ENCODE measurements around the gene FAT2.
"Not testable (repeated sequence)": the region's sequence is repeated elsewhere in the genome, so short reads cannot be mapped to it uniquely, and the experiment has no call there.

FAT2 gene

DNA sequence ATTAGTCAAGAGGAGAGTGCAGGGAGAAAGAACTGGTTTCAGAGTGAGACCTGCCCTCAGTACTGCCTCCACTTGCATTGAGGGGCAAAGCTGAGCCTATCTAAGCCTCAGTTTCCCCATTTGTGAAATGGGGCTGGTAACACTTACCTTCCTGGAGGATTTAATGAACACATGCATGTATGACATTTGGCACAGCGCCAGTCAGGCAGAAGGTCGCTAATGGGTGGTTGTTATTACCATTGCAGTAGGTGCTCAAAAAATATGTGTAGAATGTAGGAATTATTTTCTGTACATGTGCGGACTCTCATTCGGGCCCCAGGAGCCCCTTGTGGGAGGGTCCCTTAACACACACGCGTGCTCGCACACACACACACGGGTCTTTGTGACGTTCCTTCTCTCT lies 10.9 kb downstream of the FAT2 start:
- DNase-seq: no peak

DNA sequence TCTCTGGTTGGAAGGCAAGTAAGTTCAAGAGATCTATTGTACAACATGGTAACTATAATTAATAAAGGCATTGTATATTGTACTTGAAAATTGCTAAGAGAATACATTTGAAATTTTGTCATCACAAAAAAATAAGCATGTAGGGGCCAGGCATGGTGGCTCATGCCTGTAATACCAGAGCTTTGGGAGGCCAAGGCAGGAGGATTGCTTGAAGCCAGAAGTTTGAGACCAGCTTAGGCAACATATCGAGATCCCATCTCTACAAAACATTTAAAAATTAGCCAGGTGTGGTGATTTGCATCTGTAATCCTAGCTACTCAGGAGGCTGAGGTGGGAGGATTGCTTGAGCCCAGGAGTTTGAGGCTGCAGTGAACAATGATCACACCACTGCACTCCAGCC lies 12.0 kb downstream of the FAT2 start:
- DNase-seq: not testable (repeated sequence)

DNA sequence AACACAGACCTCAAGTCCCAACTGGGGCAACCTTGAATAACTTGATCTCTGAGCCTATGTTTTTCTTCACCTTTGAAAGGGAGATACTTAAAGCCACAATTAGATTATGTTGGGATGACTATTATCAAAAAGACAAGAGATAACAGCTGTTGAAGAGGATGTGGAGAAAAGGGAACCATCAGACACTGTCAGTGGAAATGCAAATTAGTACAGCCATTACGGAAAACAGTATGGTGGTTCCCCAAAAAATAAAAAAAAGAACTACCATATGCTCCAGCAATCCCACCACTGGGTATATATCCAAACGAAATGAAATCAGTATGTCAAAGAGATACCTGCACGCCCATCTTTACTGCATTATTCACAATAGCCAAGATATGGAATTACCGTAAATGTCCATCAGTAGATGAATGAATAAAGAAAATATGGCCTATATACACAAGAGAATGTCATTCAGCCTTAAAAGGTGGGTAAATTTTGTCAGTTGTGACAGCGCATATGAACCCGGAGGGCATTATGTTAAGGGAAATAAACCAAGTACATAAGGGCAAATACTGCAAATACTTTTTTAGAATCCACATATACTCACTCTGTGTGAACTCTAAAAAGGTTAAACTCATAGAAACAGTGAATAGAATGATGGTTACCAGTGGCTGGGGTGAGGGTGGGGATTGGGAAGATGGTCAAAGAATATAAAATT lies 12.7 kb downstream of the FAT2 start:
- DNase-seq: no peak

DNA sequence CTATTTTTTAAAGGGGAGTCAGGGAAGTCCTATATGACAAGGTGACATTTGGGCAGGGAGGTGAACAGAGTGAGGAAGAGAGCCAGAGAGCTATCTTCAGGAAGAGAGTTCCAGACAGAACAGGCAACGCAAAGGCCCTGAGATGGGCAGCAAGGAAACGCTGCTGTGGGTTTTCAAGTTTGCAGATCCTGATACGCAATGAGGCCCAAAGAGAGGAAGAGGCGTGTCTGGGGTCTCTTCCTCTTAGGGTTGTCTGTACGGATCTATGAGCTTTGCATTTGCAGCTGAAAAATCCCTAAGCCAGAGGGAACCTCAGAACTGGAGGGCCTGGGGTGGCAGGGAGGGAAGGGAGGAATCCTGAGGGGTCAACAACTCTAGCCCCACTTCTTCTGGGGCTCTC lies 13.6 kb downstream of the FAT2 start:
- no peak for DNase-seq

DNA sequence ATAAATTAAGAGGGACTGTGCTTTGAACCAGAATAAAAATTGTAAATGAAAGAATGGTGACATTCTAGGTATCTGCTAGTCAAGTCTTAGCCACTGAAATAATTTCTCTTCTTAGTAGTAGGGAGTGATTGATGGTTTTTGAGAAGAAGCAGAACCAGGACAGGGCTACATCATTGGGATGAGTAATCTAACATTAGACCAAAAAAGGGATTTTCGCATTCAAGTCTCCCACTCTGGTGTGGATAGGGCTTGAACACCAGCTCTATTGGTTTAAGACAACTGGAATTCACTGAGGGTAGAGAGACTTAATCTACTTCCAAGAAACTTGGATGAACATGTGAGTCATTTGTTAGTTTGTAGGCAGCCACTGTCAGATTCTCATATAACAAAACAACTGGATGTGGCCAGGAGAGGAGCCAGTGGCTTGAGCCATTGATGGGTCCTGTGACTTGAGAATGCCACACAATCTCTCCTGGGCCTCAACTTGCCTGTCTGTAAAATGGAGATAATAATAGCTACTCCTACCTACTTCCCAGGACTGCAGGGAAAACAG lies 16.6 kb downstream of the FAT2 start:
- no peak for DNase-seq

DNA sequence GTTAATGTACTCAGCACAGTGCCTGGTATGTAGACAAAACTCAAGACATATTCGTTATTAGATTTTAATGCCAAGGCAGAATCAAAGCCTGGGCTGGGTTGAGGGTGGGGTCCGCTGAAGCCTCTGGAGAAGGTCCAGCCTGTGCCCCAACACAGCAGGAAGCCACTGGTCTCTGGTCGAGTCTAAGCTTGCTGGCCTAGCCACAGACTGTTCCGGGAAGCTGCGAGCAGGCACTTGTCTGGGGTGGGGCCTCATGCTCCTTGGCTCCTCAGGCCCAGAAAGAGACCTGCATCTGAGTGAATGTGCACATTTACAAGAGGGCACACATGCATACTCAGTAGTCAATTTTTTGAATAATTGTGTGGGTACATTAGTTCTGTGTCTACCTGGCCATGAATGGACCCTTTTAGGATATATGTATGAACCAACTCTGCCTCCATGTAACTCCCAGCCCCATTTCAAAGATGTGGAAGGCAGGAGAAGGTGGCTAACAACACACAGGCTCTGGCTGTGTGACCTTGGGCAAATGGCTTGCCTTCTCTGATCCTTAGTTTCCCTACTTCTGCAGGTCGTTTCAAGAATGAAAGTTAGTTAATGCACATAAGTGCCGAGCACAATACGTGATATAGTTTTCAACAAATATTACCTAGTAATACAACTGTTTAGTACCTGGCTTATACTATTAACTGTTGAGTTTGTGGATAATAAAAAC lies 18.3 kb downstream of the FAT2 start:
- DNase-seq: no peak

DNA sequence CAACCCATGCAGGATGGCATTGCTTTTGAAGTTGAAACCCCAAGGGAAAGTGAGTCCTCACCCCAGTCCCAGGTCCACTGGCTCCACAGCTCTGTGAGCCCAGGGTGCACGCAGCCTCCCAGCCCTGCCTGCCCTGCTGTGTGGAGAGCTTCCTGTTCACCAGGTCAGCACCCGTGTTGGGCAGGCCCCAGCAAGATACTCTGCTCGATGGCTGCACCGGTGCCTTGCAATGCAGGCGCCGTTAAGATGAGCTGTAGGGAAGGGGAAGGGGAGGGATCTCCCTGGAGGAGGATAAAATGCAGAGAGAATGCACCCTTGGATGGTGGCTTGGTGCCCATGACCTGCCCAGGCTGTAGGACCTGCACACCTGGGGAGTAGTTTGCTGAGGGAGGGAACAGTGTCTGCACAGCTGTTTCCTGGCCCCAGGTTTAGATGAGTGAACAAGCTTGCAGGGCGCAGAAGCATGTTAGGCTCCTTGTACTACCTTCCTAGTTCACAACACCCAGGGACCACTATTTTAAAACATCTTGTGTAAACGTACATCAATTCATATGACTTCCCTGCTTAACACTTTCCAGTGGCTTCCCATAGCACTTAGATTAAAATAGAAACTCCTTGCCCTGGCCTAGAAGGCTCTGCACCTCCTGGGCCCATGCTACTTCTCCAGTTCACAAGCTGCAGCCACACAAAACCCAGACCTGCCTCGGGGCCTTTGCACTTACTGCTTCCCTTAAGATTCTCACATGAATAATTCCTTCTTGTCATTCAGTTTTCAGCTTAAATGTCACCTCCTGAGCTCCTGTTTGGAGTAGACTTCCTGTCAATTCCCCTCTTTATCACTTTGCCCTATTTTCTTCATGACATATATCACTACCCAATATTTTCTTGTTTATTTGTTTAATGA lies 19.6 kb downstream of the FAT2 start:
- DNase-seq: no peak

DNA sequence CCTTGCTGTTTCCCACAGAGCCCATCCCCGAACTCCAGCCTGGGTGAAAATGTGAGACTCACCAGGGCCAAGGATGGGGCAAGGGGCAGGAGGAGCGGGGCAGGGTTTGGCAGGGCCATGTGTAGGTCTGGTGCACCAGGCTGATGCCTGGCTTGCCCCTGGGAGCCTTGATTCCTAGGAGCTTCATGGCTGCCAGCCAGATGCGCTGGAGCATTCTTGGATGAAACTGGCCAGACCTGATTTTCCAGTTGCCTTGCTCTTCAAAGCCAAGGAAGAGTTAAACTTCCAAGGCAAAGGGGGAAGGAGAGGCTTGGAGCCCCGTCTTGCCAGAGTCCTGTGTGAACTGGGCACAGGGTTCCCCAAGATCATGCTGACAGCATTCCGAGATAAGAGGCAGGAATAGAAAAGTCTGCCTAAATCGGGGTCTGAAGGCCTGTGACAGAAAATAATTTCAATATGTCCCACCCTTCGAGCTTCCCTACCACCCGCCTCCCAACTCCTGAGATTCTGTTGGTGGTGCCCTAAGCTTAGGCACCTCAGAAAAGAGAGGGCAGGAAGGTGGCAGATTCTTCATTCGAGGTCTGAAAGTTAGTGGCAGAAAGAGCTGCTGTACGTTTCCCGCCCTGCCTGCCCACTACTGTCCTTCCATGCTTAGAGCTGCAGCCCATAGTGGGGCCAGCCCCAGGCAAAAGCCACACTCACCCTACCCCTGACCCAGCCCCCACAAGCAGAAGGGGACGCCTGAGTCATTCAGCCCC lies 20.4 kb downstream of the FAT2 start:
- DNase-seq: no peak

DNA sequence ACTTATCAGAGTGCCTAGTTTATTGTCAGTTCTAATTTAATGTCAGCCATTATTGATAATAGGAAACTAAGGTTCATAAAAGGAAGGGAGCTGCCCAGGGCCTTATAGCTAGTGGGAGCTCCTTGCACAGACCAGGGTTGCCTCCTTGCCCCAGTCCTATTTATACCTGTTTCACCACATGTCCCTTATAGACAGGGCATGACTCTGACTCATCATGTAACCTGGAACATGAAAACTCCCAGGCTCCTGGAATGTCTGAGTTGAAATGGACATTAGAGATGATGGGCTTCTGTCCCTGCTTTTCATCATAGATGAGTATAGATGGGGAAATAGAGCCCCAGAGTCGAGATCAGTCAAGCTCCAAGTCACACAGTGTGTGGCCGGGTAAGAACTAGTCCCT lies 21.1 kb downstream of the FAT2 start:
- DNase-seq: no peak

DNA sequence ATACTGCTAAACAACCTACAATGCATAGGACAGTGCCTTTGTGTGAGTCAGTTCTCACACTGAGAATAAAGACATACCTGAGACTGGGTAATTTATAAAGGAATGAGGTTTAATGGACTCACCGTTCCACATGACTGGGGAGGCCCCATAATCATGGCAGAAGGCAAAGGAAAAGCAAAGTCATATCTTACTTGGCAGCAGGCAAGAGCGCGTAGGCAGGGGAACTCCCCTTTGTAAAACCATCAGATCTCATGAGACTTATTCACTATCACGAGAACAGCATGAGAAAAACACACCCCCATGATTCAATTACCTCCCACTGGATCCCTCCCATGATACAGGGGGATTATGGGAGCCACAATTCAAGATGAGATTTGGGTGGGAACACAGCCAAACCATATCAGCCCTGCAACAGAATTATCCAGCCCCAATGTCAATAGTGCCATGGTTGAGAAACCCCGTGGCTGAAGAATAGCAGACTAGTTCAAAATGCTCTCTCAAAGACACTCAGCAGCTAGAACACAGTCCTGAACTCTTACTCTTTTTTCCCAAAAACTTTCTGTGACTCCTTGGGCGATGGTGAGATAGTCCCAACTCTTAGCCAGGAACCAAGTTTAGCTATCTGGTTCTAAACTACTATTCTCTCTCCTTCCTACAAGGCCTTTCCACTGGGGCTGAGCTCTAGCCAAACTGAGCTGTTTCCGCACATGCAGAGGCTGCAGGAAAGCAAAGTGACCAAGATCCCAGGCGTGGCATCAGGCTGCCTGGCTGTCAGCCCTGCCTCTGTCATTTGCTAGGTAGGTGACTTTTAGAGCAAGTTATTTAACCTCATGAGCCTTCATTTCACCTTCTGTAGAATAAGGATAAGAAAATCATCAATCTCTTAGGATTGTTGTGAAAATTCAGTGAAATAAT lies 21.7 kb downstream of the FAT2 start:
- DNase-seq: no peak

DNA sequence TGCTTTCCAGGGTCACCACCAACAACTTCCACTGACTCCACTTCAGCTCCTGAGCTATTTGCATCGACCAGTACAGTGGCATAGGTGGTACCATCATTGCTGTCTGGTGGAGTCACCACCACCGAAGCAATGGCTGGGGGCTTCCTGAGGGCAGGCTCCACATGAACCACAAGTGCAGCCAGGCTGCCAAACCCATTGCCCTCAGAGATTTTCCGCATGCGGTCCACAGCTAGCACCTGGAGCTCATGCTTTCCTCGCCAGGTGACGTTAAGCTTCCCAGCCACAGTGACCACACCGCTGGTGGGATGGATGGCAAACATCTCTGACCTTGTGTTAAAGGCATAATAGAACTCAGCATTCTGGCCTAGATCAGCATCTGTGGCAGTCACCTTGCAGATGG lies 23.1 kb downstream of the FAT2 start:
- DNase-seq: no peak

DNA sequence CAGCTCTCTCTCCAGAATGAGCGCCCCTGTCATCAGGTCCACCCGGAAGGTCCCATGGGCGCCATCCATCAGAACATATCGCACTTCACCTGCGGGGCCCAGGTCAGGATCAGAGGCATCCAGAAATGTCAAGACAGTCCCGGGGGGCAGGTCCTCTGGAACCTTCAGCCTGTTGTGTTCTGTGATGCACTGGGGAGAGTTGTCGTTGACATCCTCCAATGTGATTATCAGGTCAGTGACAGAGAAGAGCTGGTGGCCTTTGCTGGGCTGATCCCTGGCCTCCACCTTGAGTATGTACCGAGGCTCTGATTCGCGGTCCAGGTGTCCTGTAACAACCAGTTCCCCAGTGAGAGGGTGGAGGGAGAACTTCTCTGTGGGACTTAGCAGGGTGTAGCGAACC lies 25.2 kb downstream of the FAT2 start:
- no peak for DNase-seq

DNA sequence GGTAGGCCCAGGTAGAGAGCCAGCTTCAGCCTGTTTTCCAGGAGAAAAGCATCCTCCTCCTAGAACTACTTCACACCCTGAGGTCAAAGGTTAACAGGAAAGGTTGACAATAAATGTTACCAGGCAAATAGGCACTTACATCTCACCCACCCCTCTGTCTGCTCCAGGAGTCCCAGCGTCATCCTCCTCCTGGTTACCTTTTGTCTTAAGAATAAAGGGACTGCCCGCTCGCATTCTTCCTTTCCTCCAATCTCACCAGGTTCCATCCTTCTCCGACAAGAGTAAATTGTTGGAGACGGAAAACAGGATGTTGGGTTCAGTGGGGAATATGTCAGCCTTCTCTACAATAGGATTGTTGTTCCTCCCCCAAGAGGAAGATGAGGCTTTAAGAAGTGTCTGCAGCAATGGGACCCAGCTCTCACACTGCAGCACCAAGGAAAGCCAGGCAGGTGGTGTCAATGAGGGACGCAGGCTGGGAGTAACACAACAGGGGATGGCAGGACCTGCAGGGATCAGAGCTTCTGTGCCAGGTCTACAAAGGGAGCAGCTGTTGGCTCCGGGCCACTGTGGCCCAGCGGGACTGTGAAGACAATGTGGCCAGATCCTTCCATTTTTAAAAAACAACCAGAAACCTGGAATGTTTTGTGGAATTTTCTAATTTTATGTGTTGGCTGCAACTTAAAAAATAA lies 29.0 kb downstream of the FAT2 start:
- DNase-seq: no peak

DNA sequence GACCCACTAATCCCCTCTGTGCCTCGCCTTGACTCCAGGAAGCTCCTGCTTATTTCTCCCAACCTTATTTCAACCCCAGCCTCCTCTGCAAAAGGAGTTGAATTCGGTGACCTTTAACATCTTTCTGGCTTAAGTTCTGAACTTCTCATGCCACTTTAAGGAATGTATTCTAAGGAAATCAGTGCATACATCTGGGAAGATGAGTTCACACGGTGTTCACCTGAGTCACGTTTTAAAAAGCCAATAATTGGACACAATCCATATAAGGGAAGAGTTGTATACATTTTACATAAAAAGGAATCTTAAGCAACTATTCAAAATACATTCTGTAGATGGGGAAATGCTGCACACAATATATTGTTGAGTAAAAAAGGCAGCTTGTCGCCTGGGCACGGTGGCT lies 33.2 kb downstream of the FAT2 start:
- DNase-seq: no peak

DNA sequence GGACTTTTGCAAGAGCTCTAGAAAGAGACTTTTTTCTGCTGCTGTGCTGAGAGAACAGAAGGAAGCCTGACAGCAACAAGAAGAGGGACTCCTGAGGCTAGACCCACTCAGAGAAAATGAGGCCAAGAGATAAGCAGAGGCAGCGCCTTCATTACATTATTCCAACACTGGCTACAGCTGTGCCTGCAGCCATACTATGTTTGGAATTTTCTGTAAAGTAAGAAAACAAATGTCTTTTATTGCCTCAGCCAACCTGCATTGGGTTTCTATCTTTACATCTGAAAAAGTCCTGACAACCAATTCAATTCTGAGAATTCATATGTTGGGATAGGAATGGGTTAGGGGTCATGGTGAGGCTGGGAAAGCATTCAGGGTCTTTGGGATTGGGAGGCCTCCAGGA lies 33.7 kb downstream of the FAT2 start:
- DNase-seq: no peak

DNA sequence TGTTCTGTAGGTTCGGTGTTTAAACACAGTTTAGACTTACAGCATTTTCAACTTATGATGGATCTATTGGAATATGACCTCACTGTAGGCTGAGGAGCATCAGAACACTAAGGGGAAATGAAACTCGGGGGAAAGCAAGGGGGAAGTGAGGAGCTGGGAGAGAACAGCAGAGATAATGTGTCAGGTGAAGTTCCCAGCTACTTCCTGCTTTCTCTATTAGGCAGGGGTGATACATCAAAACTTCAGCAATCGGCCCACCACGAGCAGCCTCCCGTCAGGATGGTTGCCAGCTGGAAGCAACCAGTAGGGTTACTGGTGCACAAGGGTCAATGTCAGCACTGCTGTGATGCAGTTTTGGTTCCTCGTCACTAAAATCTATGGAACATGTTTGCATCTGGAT lies 34.3 kb downstream of the FAT2 start:
- DNase-seq: no peak

DNA sequence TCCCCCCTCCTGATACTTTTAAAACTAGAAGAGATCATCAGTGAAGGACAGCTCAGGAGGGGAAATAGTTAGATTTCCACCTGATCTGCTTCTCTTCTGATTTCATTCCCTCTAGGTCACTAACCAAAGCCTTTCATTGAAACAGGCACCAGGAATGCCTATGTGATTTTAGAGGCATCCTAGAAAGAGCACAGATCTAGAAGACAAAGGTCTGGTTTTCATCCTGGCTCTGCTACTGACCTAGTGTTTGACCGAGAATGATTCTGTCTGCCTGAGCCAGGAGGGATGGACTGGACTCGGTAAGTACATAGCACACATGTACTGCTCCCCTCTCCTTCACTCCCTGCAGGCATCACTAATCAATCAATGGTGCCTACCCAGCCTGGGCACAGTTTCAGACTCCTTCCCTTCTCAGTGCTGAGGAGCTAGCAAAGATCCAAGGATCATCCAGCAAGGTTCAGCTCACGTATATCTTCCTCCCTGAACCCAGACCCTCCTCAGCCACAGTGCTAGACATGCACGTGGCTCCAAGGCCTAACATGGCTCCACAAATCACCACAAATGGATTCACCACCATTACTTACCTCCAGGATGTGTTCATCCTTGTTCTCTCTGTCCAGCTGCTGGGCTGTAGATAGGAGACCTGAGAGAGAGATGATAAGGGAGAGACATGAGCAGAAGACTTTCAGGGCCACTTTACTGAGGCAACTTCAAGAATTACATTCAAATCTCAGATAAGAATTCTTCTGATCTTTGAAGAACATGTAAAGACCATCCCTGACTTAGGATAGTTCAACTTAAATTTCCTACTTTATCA lies 35.2 kb downstream of the FAT2 start:
- no peak for DNase-seq

DNA sequence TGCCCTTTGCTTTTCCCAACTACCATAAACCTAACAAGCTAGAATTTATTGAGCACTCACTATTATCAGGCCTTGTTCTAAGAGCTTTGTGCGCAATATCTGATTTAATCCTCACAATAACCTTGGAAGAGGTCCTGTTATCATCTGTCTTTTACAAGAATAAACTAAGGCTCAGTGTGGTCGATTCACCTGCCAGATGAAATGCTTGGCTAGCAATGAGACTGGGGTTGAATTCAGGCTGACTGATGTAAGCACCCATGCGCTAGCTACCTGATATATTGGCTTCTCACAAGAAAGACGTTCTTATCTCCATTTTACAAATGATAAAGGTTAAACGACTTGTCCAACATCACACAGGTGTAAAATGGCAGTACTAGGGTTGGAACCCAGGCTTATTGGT lies 37.4 kb downstream of the FAT2 start:
- no peak for DNase-seq

DNA sequence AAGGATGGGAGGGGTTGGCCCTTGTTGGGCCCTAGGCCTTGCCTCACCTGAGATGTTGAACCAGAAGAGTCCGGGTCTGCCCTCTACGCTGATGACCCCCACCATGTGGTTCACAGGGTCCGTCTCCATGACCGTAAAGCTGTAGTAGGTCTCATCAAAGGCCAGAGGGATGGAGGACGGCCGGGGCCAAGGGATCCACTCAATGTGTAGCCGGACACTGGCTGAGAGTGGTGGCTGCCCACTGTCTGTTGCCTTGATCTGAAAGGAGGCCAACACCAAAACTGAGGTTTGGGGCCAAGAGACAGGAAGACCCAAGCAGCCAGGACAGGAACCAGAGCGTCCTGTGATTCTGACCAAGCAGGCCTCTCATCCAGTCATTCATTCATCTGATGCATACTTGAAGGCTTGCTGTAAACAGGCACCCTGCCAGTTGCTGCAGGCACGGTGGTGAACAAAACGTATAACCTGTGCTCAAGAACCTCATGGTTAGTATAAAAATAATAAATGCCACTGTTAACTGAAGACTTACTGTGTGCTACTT lies 37.9 kb downstream of the FAT2 start:
- DNase-seq: no peak

DNA sequence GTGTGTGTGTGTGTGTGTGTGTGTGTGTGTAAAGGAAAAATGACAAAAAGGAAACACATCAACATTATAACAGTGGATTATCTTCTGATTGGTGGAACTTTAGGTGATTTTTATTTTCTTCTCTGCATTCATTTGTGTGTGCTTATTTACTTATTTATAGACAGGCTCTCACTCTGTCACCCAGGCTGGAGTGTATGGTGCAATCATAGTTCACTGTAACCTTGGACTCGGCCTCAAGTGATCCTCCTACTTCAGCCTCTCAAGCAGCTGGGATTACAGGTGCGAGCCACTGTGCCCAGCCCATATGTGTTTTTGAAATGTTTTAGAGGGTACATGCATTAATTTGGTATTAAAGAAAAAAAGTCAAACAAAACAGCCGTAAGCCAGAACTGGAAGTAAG lies 39.1 kb downstream of the FAT2 start:
- DNase-seq: no peak

Data from fibroblast of skin of abdomen (primary cell).